ENCODE measurements around the gene KIAA1217.

DNA sequence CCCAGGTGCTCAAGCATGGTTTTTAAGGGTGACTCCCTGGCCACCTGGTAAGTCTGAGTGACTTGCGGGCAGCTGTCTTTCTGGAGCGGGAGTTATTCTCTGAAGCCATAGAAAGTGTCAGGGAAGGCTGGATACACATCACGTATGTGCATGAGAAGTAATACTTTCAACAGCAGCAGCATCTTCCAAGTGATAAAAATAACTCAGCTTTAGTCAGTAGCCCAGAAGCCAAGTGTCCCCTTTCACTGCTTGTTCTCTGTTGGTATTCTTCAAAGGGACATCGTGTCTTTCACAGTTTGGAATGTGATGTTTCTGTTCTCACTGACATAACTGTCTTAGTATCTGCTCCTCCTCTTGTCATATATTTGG, 97.6 kb downstream of the KIAA1217 start:
- no peak for TF ChIP-seq POLR2A (IDR thresholded peaks at IDR 0.05)
- TF ChIP-seq, protein P1, sequence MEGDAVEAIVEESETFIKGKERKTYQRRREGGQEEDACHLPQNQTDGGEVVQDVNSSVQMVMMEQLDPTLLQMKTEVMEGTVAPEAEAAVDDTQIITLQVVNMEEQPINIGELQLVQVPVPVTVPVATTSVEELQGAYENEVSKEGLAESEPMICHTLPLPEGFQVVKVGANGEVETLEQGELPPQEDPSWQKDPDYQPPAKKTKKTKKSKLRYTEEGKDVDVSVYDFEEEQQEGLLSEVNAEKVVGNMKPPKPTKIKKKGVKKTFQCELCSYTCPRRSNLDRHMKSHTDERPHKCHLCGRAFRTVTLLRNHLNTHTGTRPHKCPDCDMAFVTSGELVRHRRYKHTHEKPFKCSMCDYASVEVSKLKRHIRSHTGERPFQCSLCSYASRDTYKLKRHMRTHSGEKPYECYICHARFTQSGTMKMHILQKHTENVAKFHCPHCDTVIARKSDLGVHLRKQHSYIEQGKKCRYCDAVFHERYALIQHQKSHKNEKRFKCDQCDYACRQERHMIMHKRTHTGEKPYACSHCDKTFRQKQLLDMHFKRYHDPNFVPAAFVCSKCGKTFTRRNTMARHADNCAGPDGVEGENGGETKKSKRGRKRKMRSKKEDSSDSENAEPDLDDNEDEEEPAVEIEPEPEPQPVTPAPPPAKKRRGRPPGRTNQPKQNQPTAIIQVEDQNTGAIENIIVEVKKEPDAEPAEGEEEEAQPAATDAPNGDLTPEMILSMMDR (IDR thresholded peaks at IDR 0.05), result no peak
